Testis (tissue), 2 donors: ENCODE measurements around the gene MEG3.

ENCODE experiments used
- CTCF ChIP-seq, 3 experiments: fragments of 450-650 bp in 2 of 3; fragments of 200-600 bp in 1 of 3; sonication (generic) in 1 of 3; IDR thresholded peaks; one replicate each; pipeline ENCODE4 v1.5.1; 2016 to 2019; ENCODE audit warnings: antibody characterized with exemption in 3 of 3, mild to moderate bottlenecking in 2 of 3, moderate library complexity in 1 of 3
- POLR2A ChIP-seq: fragments of 450-650 bp; IDR thresholded peaks from one replicate; pipeline ENCODE4 v1.6.1; 2017; ENCODE audit warnings: antibody characterized with exemption, mild to moderate bottlenecking, moderate library complexity

GRCh38 chr14:100903134-100903468 is 77.2 kb downstream of the MEG3 start:
- TF ChIP-seq CTCF (IDR thresholded peaks at IDR 0.05) (no peak), POLR2A (no peak)
